ENCODE results near the gene HSD17B10.

Gene HSD17B10

GRCh38 chrX:53435997-53436396 lies 1.8 kb upstream of the HSD17B10 start:
- no peak for TF ChIP-seq EZH2 (IDR thresholded peaks at IDR 0.05; ENCODE audit: borderline replicate concordance, low read length)
- TF ChIP-seq CTCF (IDR thresholded peaks at IDR 0.05; ENCODE audit: low read length) = peak; percentile 64
- H3K9me2 ChIP-seq (ENCODE audit: low read depth, low read length) = no peaks in the 10 kb centered on the region

GRCh38 chrX:53430231-53430630 lies 3.9 kb downstream of the HSD17B10 start:
- H3K4me2 ChIP-seq (ENCODE audit: low read length) = no peak overlapping the region
- H3K9me2 ChIP-seq (ENCODE audit: low read depth, low read length) = no peaks in the 10 kb centered on the region
- H3K9me3 ChIP-seq (ENCODE audit: low read length) = no peaks in the 10 kb centered on the region
- 0 out of 2 replicates have a peak, but pooled peaks cover 2% of the 10 kb centered on the region for H3K79me2 ChIP-seq (ENCODE audit: insufficient read depth, low read length)
- TF ChIP-seq CTCF (IDR thresholded peaks at IDR 0.05; ENCODE audit: low read length) (no peak), EZH2 (IDR thresholded peaks at IDR 0.05; ENCODE audit: borderline replicate concordance, low read length) (no peak)
- no peak overlapping the region for H3K9ac ChIP-seq (ENCODE audit: low read length)
- H3F3A ChIP-seq (ENCODE audit: insufficient read depth, low read length) = no peaks in the 10 kb centered on the region
- H3K4me1 ChIP-seq (ENCODE audit: insufficient read depth, low read length, severe bottlenecking) = peaks cover 13% of the 10 kb centered on the region
- H3K27ac ChIP-seq (ENCODE audit: low read depth, low read length, poor library complexity, severe bottlenecking) = no peak overlapping the region
- no peaks in the 10 kb centered on the region for H4K20me1 ChIP-seq (ENCODE audit: insufficient read depth, low read length)
- H3K27me3 ChIP-seq (ENCODE audit: insufficient read depth, low read length) = no peaks in the 10 kb centered on the region
- no peak overlapping the region for H3K4me3 ChIP-seq (ENCODE audit: low read depth, low read length, poor library complexity, severe bottlenecking)
- H3K36me3 ChIP-seq (ENCODE audit: insufficient read depth, low read length) = peaks cover 28% of the 10 kb centered on the region
- H2AFZ ChIP-seq (ENCODE audit: low read length) = no peak overlapping the region

More at GRCh38 chrX:53435997-53436396, 1.8 kb upstream of the HSD17B10 start:
- H3K4me3 ChIP-seq (ENCODE audit: low read depth, low read length, poor library complexity, severe bottlenecking) = no peak overlapping the region
- no peaks in the 10 kb centered on the region for H3F3A ChIP-seq (ENCODE audit: insufficient read depth, low read length)
- H3K27me3 ChIP-seq (ENCODE audit: insufficient read depth, low read length) = no peaks in the 10 kb centered on the region
- H3K4me2 ChIP-seq (ENCODE audit: low read length) = no peak overlapping the region
- no peak overlapping the region for H3K9ac ChIP-seq (ENCODE audit: low read length)
- H3K9me3 ChIP-seq (ENCODE audit: low read length) = no peaks in the 10 kb centered on the region
- no peak overlapping the region for H3K27ac ChIP-seq (ENCODE audit: low read depth, low read length, poor library complexity, severe bottlenecking)
- H3K79me2 ChIP-seq (ENCODE audit: insufficient read depth, low read length) = 0 out of 2 replicates have a peak, but pooled peaks cover 2% of the 10 kb centered on the region
- no peak overlapping the region for H2AFZ ChIP-seq (ENCODE audit: low read length)
- no peaks in the 10 kb centered on the region for H4K20me1 ChIP-seq (ENCODE audit: insufficient read depth, low read length)
- H3K4me1 ChIP-seq (ENCODE audit: insufficient read depth, low read length, severe bottlenecking) = peaks cover 15% of the 10 kb centered on the region
- H3K36me3 ChIP-seq (ENCODE audit: insufficient read depth, low read length) = peaks cover 13% of the 10 kb centered on the region

- TF ChIP-seq CTCF (IDR thresholded peaks at IDR 0.05; ENCODE audit: low read length) = no peak
- H3K9ac ChIP-seq (ENCODE audit: low read length) = no peak overlapping the region
- H3K27me3 ChIP-seq (ENCODE audit: insufficient read depth, low read length) = no peaks in the 10 kb centered on the region
- no peaks in the 10 kb centered on the region for H4K20me1 ChIP-seq (ENCODE audit: insufficient read depth, low read length)
- no peaks in the 10 kb centered on the region for H3F3A ChIP-seq (ENCODE audit: insufficient read depth, low read length)
- H3K36me3 ChIP-seq (ENCODE audit: insufficient read depth, low read length) = peaks cover 28% of the 10 kb centered on the region
- H3K4me1 ChIP-seq (ENCODE audit: insufficient read depth, low read length, severe bottlenecking) = peaks cover 11% of the 10 kb centered on the region
- H3K79me2 ChIP-seq (ENCODE audit: insufficient read depth, low read length) = 0 out of 2 replicates have a peak, but pooled peaks cover 2% of the 10 kb centered on the region
- no peaks in the 10 kb centered on the region for H3K9me3 ChIP-seq (ENCODE audit: low read length)
- H3K4me3 ChIP-seq (ENCODE audit: low read depth, low read length, poor library complexity, severe bottlenecking) = no peak overlapping the region
- no peak overlapping the region for H3K4me2 ChIP-seq (ENCODE audit: low read length)
- no peaks in the 10 kb centered on the region for H3K9me2 ChIP-seq (ENCODE audit: low read depth, low read length)
- H3K27ac ChIP-seq (ENCODE audit: low read depth, low read length, poor library complexity, severe bottlenecking) = no peak overlapping the region
- no peak overlapping the region for H2AFZ ChIP-seq (ENCODE audit: low read length)
Observed at GRCh38 chrX:53429755-53430154, 4.4 kb downstream of the HSD17B10 start.
